Activated naive CD4-positive, alpha-beta T cell treated with anti-CD3 and anti-CD28 coated beads for 36 hours (primary cell): Measurements from ENCODE around the gene GAGE13. TPM values are rescaled to one million over a fixed set of nuclear protein-coding genes. Genes with fewer than 3 reads are reported as not detected.
"Not testable (repeated sequence)": the region's sequence is repeated elsewhere in the genome, so short reads cannot be mapped to it uniquely, and the experiment has no call there.

Source experiments
- CTCF ChIA-PET: fragments of 350-600 bp; sonication (Branson Sonifier 250); formaldehyde crosslinking; loops from one replicate; lab custom pipeline; 2021; ENCODE audit warnings: antibody characterized with exemption; lab: Charles Lee
- DNase-seq: peaks from one replicate; pipeline ENCODE4 v3.0.0-alpha.2; 2020
- H3K27ac Mint-ChIP-seq: one replicate; pipeline ENCODE4 v1.8.0; 2021; ENCODE audit warnings: mild to moderate bottlenecking, mixed read lengths
- H3K27me3 Mint-ChIP-seq: one replicate; pipeline ENCODE4 v1.8.0; 2021; ENCODE audit warnings: low read depth, mixed read lengths
- H3K36me3 Mint-ChIP-seq: one replicate; pipeline ENCODE4 v1.8.0; 2021; ENCODE audit warnings: low read depth, mixed read lengths
- H3K4me1 Mint-ChIP-seq: one replicate; pipeline ENCODE4 v1.8.0; 2021; ENCODE audit warnings: low read depth, mixed read lengths
- H3K4me3 Mint-ChIP-seq: one replicate; pipeline ENCODE4 v1.8.0; 2021; ENCODE audit warnings: mild to moderate bottlenecking, moderate library complexity, mixed read lengths
- H3K9me3 Mint-ChIP-seq: one replicate; pipeline ENCODE4 v1.8.0; 2021; ENCODE audit warnings: mixed read lengths
- intact Hi-C: fragments of 100-400 bp; cut with micrococcal nuclease; formaldehyde crosslinking; loops from one replicate; pipeline ENCODE4 v1.15.1; 2023
- total RNA-seq, 2 experiments: library from RNA; stranded (reverse); gene quantifications; one replicate each; pipeline ENCODE4 v1.2.3, GENCODE V29; 2021

GAGE13 gene, protein sequence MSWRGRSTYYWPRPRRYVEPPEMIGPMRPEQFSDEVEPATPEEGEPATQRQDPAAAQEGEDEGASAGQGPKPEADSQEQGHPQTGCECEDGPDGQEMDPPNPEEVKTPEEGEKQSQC
- total RNA-seq, result not detected

- H3K9me3 Mint-ChIP-seq, intact Hi-C loops, H3K27me3 Mint-ChIP-seq, CTCF ChIA-PET, H3K36me3 Mint-ChIP-seq, H3K27ac Mint-ChIP-seq, H3K4me1 Mint-ChIP-seq, DNase-seq, H3K4me3 Mint-ChIP-seq: not testable (repeated sequence)
Observed at GRCh38 chrX:49331282-49331681, at the start of gene GAGE13. GAGE13 (plus strand) TSS chrX:49331582; CDS start chrX:49332738, 1,156 bp downstream.

DNA sequence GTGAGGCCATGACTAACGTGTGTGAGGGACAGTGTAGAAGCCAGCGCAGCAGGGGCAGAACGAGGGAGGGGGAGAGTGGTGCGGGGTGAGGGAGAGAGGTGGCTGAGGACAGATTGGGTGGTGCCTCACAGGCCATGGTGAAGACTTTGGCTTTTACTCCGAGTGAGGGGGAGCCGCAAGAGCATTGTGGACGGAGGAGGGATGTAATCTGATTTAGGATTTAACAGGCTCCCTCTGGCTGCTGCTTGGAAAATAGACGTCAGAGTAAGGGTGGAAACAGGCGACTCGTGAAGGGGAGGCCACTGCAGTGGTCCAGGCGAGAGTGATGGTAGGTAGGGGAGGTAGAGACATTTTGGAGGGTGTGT lies 48.8 kb upstream of the GAGE13 start:
- CTCF ChIA-PET, result no interaction called here
- peak overlapping the region; percentile 28 for H3K27ac Mint-ChIP-seq

DNA sequence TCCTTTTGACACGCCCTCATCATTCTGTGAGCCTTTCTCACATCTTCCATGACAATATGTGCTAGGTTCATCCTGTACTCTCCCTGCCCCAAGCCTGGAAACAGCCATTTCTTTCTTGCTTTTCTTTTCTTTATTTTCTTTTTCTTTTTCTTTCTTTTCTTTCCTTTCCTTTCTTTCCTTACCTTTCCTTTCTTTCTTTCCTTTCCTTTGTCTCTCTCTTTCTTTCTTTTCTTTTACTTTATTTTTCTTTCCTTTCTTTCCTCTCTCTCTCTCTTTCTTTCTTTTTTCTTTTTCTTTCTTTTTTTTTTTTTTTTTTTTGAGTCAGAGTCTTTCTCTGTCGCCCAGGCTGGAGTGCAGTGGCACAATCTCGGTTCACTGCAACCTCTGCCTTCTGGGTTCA lies 47.2 kb upstream of the GAGE13 start:
- no peaks in the 10 kb centered on the region for H3K27me3 Mint-ChIP-seq
- no peak for DNase-seq
- no peak overlapping the region for H3K4me3 Mint-ChIP-seq
- no peaks in the 10 kb centered on the region for H3K36me3 Mint-ChIP-seq
- intact Hi-C loops, result no loop called here
- H3K4me1 Mint-ChIP-seq, result peaks cover 48% of the 10 kb centered on the region
- no peak overlapping the region for H3K27ac Mint-ChIP-seq
- no peaks in the 10 kb centered on the region for H3K9me3 Mint-ChIP-seq
- CTCF ChIA-PET, result no interaction called here

More for the DNA sequence above, 48.8 kb upstream of the GAGE13 start:
- no peaks in the 10 kb centered on the region for H3K27me3 Mint-ChIP-seq
- no peaks in the 10 kb centered on the region for H3K36me3 Mint-ChIP-seq
- intact Hi-C loops, result no loop called here
- no peak overlapping the region for H3K4me3 Mint-ChIP-seq
- no peak for DNase-seq
- no peaks in the 10 kb centered on the region for H3K9me3 Mint-ChIP-seq
- peaks cover 50% of the 10 kb centered on the region for H3K4me1 Mint-ChIP-seq

DNA sequence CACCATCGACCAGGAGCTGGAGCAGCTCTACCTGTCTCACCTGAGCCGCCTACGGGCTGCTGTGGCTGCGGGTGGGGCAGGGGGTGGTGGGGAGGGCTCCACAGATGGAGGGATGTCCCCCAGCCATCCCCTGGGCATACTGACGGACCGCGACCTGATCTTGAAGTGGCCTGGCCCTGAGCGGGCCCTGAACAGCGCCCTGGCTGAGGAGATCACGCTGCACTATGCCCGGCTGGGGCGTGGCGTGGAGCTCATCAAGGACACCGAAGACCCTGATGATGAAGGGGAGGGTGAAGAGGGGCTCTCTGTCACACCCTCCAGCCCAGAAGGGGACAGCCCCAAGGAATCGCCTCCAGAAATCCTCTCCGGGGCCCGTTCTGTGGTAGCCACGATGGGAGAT lies 45.2 kb upstream of the GAGE13 start:
- intact Hi-C loops, result no loop called here
- Mint-ChIP-seq H3K4me3 (no peak overlapping the region), H3K27me3 (no peaks in the 10 kb centered on the region), H3K27ac (no peak overlapping the region), H3K9me3 (no peaks in the 10 kb centered on the region), H3K36me3 (no peaks in the 10 kb centered on the region), H3K4me1 (peaks cover 39% of the 10 kb centered on the region)
- CTCF ChIA-PET, result interaction anchor here (0.6 kb wide), 1 partner anchor 27 kb away, joined by 3 read pairs; no protein-coding TSS in a partner anchor
- no peak for DNase-seq

DNA sequence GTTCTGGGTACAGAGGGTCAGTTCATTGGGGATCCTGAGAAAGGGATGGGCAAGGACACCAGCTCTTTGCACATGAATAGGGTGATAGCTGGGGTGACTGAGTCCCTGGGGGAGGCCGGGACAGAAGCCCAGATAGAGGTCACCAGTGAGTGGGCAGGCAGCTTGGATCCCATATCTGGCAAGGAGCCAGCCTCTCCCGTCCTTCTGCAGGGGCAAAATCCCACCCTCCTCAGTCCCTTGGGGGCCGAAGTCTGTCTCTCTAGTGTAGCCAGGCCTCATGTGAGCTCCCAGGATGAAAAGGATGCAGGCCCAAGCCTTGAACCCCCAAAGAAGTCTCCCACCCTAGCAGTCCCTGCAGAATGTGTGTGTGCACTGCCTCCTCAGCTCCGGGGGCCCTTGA lies 44.8 kb upstream of the GAGE13 start:
- Mint-ChIP-seq H3K27me3 (no peaks in the 10 kb centered on the region), H3K36me3 (no peaks in the 10 kb centered on the region), H3K27ac (no peak overlapping the region), H3K9me3 (no peaks in the 10 kb centered on the region), H3K4me1 (peaks cover 39% of the 10 kb centered on the region), H3K4me3 (no peak overlapping the region)
- intact Hi-C loops, result no loop called here
- DNase-seq, result no peak
- CTCF ChIA-PET, result interaction anchor here (0.6 kb wide), 1 partner anchor 26 kb away, joined by 3 read pairs; no protein-coding TSS in a partner anchor

DNA sequence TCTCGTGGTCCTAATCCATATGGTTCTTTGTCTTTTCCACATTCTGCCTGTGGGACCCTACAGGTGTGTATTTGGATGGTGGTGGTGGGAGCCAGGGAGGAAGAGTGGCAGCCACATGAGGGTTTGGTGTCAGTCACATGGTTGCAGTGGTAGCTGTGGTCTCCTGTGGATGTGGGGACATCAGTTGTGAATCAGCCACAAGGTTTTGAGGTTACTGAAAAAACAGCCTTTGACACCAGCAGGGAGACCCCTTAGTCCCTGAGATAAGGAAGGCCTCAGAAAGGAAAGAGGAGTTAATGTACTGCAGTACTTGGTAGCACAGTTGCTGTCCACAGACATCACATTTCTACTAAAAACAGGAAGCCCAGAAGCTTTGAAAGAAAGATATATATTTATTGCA lies 43.7 kb upstream of the GAGE13 start:
- Mint-ChIP-seq H3K4me3 (no peak overlapping the region), H3K27ac (no peak overlapping the region), H3K36me3 (no peaks in the 10 kb centered on the region), H3K4me1 (peaks cover 37% of the 10 kb centered on the region), H3K9me3 (no peaks in the 10 kb centered on the region), H3K27me3 (no peaks in the 10 kb centered on the region)
- no peak for DNase-seq
- intact Hi-C loops, result no loop called here
- CTCF ChIA-PET, result interaction anchor here (1.3 kb wide), 1 partner anchor 95 kb away, joined by 4 read pairs; no protein-coding TSS in a partner anchor

- Mint-ChIP-seq H3K27me3 (no peaks in the 10 kb centered on the region), H3K27ac (no peak overlapping the region), H3K4me3 (no peak overlapping the region), H3K36me3 (no peaks in the 10 kb centered on the region), H3K9me3 (no peaks in the 10 kb centered on the region), H3K4me1 (peaks cover 34% of the 10 kb centered on the region)
- CTCF ChIA-PET, result no interaction called here
- intact Hi-C loops, result loop anchor here (5.0 to 10.0 kb wide), 3 partner anchors 355 to 627 kb away; no protein-coding TSS in a partner anchor
- DNase-seq, result no peak
Observed at GRCh38 chrX:49290215-49290614, 41.2 kb upstream of the GAGE13 start.

DNA sequence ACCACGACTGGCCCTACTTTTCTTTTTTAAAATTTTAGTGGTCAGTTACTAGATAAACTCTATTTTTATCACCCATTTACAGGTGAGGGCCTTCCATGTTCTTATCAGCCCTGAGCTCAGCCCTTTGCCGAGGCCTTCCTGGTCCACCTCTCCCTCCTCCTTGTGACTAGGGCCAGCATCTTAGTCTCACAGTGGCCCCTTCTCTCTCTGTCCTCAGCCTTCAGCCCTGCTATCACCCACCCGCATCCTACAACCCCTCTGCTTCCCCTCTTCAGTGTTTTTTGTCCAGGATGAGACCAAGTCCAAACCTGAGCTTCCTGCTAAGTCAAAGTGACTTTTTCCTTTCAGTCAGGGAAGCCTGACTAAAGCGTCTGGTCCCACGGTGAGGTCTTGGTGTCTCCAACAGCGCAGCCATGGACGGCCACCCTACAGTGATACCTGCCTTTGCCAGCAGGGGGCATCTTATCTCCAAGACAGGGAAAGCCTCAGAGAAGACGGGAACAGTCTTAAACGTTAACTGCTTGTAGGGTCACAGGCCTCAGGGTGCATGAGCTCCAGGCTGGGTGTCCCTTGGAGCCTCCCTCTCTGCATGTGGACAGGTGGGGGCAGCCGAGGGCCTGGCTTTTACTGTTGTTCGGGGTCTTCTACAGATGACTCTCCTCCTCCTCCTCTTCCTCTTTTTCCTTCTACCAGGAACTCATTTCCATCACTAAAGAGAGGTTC lies 39.6 kb upstream of the GAGE13 start:
- no peak overlapping the region for H3K4me3 Mint-ChIP-seq

GRCh38 chrX:49292400-49293362 lies 38.7 kb upstream of the GAGE13 start:
- no peak overlapping the region for H3K27ac Mint-ChIP-seq
- intact Hi-C loops, result loop anchor here (1.0 to 10.0 kb wide), 4 partner anchors 352 to 625 kb away; no protein-coding TSS in a partner anchor

More for the DNA sequence above, 39.6 kb upstream of the GAGE13 start:
- H3K9me3 Mint-ChIP-seq, result no peaks in the 10 kb centered on the region
- no peaks in the 10 kb centered on the region for H3K36me3 Mint-ChIP-seq
- H3K27me3 Mint-ChIP-seq, result no peaks in the 10 kb centered on the region
- H3K27ac Mint-ChIP-seq, result no peak overlapping the region
- peaks cover 35% of the 10 kb centered on the region for H3K4me1 Mint-ChIP-seq
- CTCF ChIA-PET, result interaction anchor here (0.7 to 2.6 kb wide), 8 partner anchors 10 to 462 kb away, joined by 3 to 17 read pairs (median 3); no protein-coding TSS in a partner anchor
- intact Hi-C loops, result loop anchor here (1.0 to 10.0 kb wide), 4 partner anchors 353 to 626 kb away; no protein-coding TSS in a partner anchor
- peak; percentile 88 for DNase-seq

DNA sequence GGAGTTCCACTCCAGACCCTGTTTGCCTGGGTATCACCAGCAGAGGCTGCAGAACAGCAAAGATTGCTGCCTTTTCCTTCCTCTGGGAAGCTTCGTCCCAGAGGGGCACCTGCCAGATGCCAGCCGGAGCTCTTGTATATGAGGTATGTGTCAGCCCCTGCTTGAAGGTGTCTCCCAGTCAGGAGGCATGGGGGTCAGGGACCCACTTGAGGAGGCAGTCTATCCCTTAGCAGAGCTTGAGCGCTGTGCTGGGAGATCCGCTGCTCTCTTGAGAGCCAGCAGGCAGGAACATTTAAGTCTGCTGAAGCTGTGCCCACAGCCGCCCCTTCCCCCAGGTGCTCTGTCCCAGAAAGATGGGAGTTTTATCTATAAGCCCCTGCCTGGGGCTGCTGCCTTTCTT lies 32.1 kb upstream of the GAGE13 start:
- H3K36me3 Mint-ChIP-seq, H3K27me3 Mint-ChIP-seq, H3K27ac Mint-ChIP-seq, H3K4me3 Mint-ChIP-seq, H3K9me3 Mint-ChIP-seq, CTCF ChIA-PET, DNase-seq, H3K4me1 Mint-ChIP-seq: not testable (repeated sequence)
- intact Hi-C loops, result loop anchor here (10.0 kb wide), 1 partner anchor 346 kb away; no protein-coding TSS in a partner anchor

More at GRCh38 chrX:49292400-49293362, 38.7 kb upstream of the GAGE13 start:
- CTCF ChIA-PET, result interaction anchor here (0.7 to 2.6 kb wide), 6 partner anchors 13 to 546 kb away, joined by 3 to 17 read pairs (median 3); no protein-coding TSS in a partner anchor
- H3K4me1 Mint-ChIP-seq, result peaks cover 28% of the 10 kb centered on the region
- no peaks in the 10 kb centered on the region for H3K36me3 Mint-ChIP-seq
- no peak for DNase-seq
- no peaks in the 10 kb centered on the region for H3K27me3 Mint-ChIP-seq
- H3K9me3 Mint-ChIP-seq, result no peaks in the 10 kb centered on the region
- no peak overlapping the region for H3K4me3 Mint-ChIP-seq

- intact Hi-C loops, result no loop called here
- CTCF ChIA-PET, result no interaction called here
Observed at GRCh38 chrX:49300703-49301102, 30.7 kb upstream of the GAGE13 start.

DNA sequence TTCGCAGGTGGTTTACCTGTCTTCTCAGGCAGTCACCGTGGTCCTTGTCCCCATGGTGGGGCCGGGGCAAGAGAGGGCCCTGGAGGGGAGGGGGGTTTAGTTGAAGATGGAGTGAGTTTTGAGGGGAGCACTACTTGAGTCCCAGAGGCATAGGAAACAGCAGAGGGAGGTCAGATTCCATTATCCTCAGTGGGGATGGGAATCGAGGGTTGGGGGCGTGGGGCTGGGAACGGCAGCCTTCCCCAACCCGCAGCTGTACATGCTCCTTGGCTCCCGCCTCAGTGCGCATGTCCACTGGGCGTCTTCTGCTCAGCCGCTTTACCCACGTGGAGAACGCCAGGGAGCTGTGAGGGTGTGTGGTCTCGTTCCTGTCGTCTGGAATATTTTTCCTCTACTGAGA lies 28.0 kb upstream of the GAGE13 start, which contains the start of gene GAGE10:
Gene GAGE10 (plus strand): TSS at position 301 of the 400 bp plus-strand sequence. CDS start 1,214 bp downstream, outside the sequence.
- intact Hi-C loops, result no loop called here
- no peaks in the 10 kb centered on the region for H3K36me3 Mint-ChIP-seq
- no peaks in the 10 kb centered on the region for H3K4me1 Mint-ChIP-seq
- no peak within 1 kb of the TSS for H3K27ac Mint-ChIP-seq
- CTCF ChIA-PET, result no interaction called here
- H3K27me3 Mint-ChIP-seq, result no peaks in the 10 kb centered on the region
- H3K4me3 Mint-ChIP-seq, result no peak within 1 kb of the TSS
- H3K9me3 Mint-ChIP-seq, result no peaks in the 10 kb centered on the region
- DNase-seq, result no peak

More at GRCh38 chrX:49300703-49301102, 30.7 kb upstream of the GAGE13 start:
- no peaks in the 10 kb centered on the region for H3K9me3 Mint-ChIP-seq
- no peak for DNase-seq
- no peaks in the 10 kb centered on the region for H3K36me3 Mint-ChIP-seq
- no peaks in the 10 kb centered on the region for H3K27me3 Mint-ChIP-seq
- H3K4me3 Mint-ChIP-seq, result no peak overlapping the region
- peaks cover 2% of the 10 kb centered on the region for H3K4me1 Mint-ChIP-seq
- no peak overlapping the region for H3K27ac Mint-ChIP-seq
